Islet precursor cell (in vitro differentiated cells): Measurements from ENCODE around the gene STUM.

Source experiments
- DNase-seq: peaks from one replicate; pipeline ENCODE4 v3.0.0-alpha.2; 2018

The STUM gene

GRCh38 chr1:226563666-226564065 lies 15.1 kb downstream of the STUM start:
- no peak for DNase-seq

DNA sequence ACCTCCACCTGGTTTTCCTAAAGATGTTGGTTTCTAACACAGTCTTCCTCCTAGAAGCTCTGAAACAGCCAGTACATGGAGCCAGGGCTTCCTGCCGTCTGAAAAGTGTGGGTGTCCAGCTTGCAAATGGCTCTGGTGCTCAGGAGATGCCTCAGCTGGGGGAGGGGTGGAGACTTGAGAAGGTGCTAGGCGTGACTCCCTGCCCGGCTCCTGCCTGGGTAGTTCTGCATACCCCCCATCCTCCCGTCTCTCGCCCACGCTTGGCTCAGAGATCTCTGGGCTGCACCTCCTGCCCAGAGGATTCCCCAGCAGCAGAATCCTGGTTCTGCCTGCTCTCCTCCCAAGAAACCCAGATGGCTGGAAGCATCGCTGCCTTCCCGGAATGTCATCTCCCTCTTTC lies 16.9 kb downstream of the STUM start:
- DNase-seq, result peak; percentile 29

GRCh38 chr1:226566234-226566633 lies 17.7 kb downstream of the STUM start:
- no peak for DNase-seq

DNA sequence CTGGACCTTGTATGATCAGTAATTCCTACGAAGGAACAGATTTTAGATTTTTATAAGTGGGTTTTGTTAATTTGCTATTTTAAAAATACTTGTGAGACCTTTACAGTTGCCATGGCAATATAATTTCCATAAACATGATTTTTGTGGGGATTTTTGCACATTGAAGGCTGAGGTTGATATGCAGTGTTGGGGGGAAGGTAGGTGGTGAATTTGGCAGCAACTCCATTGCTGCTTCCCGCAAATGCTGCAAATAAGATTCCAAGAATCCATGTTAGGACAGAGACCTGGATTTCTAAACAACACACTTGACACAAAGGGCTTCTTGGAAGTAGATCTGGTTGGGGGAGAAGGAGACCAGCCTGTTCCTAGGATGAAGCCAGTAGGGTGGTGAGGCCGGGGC lies 18.2 kb downstream of the STUM start:
- no peak for DNase-seq

DNA sequence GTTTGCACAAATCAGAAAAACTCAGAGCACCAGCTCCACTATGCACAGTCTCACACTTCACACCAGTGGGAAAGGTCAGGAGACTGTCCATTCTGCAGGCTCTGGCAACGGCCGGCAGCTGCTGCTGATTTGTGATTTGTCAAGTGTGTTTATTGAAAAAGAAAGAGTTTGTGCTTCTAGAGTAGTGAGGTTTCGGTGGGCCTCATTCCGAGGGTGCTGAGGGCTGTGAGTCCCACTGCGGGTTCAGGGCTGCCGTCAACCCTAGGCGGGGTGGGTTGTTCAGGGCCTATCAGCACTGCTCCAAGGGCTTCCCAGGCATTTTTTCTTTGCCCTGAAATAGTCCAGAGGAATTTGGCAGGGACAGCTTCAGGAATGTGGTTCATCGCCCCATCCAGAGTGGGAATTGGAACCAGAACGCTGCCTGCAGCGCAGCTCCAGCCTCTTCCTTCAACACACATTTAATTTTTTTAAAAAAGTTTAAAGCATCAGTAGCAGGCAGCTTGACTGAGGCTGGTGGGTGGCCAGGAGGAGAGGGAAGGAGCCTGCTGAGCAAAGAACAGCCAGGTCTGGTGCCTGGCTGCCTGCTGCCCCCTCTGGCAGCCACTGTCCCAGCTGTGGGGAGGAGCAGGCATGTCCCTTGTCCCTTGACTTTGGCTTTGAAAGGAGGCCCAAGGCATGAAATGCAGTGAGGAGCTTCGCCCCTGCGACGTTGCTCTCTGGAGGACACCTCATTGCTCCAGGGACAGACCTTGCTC lies 19.7 kb downstream of the STUM start:
- peak; percentile 81 for DNase-seq

DNA sequence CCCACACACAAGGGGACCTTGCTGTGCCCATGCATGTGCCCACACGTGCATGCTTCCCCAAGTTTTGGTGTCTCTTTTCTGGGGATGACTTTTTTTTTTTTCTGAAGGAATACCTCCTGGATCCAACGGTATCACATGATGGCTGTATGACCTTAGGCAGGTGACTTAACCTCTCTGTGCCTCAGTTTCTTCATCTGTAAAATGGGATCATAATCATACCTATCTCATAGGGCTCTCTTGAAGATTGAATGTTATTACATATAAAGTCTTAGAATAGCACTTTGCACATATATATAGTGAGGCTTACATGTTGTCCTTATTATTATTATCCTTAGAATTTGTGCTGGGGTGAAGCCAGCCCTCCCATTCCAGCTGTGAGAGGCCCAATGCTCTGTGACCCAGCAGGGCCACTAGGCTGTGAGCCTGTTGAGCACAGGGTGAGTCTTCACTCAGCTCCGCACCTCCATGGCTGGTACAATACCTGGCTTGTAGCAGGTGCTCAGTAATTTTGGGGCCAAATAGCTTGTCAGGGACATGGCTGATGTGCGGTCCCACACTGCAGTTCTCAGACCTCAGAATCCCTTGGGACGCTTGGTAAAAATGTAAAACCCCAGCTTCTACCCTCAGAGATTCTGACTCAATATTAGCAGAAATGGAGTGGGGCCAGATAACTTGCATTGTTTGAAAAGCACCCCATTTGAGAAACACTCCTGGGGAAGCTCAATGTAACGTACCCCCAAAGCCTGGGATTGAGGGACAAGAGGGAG lies 20.6 kb downstream of the STUM start:
- DNase-seq, result no peak

GRCh38 chr1:226569879-226570547 lies 21.4 kb downstream of the STUM start:
- DNase-seq, result peak; percentile 87

DNA sequence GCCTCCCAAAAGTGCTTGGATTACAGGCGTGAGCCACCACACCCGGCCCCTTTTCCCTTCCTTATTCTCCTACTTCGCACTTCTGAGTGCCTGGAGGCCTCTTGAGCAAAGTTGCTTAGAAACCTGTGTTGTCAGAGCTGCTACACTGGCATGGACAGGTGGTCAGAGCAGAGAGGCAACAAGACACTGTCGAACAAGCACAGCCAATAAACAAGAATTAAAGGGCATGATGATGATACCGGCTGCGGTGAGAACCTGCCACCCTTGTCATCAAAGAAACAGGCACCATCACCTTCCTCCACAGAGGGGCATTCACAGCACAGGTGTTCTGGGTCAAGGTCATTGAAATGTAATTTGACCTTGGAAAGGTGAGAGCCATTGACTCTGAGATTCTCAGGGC lies 23.3 kb downstream of the STUM start:
- no peak for DNase-seq

GRCh38 chr1:226572325-226572726 lies 23.8 kb downstream of the STUM start:
- DNase-seq, result no peak

DNA sequence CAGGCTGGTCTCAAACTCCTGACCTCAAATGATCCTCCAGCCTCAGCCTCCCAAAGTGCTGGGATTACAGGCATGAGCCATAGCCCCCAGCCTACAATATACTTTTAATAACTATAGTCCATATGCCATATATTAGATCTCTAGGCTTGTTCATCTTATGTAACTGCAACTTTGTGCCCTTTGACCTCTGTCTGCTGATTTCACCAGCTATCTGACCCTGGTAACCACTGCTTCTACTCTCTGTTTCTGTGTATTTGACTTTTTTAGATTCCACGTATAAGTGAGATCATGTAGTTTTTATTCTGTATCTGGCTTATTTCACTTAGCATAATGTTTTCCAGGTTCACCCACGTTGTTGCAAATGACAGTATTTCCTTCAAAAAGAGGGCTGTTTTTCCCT lies 25.5 kb downstream of the STUM start:
- DNase-seq, result no peak

DNA sequence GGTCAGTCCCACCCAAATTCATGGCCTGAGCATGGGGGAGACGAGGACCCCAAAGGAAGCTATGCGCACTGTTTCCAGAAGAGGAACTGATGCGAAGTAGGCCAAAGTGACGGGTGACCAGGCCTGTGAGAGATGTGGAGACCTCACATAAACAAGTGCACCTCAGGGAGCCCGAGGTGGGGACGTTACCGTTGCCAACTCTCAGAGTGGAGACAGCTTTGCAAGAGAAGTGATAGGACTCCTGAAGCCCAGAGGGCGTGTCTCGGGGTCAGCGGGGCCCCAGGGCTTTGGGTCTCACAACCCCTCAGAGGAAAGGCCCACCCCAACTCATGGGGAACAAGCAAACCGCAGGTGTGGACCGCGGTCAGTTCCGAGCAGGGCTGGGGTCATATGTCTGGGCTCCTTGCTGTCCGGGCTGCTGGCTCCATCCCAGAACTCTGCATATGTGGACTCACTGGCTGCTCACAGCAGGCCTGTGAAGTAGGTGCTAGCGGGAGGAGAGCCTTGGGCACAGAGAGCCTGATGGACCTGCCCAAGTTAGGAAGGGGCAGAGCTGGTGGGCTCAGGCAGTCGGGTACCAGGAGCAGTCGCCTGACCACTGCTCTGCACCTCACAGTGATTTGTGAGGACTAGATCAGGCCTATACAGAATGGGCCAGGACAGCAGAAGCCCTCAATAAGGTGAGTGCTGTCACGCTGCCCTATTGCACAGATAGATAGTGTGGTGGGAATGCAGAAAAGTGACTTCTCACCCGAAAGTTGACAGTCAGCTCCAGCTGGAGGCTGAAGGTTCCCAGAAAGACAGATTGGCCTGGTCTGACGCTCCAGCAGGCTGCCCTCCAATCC lies 26.2 kb downstream of the STUM start:
- DNase-seq, result no peak

- no peak for DNase-seq
Measured at GRCh38 chr1:226575436-226575720, 26.8 kb downstream of the STUM start.

DNA sequence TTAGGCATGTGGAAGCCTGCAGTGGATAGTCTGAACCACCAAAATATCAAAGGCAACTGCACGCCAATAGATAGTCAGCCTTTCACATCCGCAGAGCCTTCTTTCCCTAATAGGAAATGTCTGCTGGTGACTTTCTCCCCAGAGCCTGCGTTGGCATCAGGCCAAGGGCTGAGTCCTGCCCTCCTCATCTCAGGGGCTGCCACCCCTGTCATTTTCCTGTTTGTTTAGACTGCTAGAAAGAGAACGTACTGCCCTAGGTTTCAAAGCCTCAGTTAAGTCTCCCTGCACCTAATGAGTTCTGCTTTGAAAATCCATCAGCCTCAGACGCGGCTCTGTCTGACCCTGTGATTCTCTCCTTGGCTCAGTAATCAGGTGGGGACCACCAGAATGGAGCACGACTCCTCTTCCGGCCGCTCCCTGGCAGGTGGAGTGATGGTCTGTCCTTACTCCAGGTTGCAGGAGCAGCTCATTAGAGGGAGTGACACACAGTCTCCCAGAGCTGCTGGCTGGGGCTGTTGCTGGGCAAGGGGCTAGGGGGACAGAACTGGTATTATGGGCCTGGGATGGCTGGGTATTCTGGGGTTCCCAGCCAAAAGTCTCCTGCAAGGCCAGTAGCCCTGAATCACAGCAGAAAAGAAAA lies 27.3 kb downstream of the STUM start:
- DNase-seq, result no peak

GRCh38 chr1:226576601-226577000 lies 28.0 kb downstream of the STUM start:
- no peak for DNase-seq

- DNase-seq, result no peak
Measured at GRCh38 chr1:226577401-226578180, 29.0 kb downstream of the STUM start.

DNA sequence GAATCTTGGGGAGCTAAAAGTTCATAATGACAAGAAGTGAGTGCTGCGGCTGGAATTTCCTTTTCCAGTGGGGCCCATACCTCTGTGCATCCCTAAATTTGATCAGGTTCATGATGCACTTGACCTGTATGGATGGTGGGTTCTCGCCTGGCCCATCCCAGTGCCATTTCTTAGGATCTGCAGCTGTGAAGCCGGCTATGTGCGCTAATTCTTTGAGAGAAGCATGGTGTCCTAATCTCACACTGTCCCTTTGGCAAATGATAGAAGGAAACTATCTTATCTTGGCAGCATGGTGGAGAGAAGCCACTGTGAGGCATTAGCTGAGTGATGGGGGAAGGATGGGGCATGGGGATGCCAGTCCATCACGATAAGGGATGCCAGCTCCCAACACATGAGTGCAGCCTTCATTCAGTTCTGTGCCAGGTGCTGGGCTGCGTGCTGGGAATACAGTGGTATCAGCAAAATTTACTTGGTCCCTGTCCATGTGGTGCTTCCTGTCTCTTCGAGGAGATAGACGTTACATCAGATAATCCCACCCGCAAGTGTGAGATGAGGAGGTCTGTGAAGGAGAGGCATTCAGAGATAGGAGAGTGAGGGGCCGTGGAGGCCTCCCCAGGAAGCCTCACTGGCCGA lies 30.5 kb downstream of the STUM start:
- no peak for DNase-seq

- DNase-seq, result no peak
Measured at GRCh38 chr1:226579781-226580323, 31.3 kb downstream of the STUM start.

- DNase-seq, result no peak
Measured at GRCh38 chr1:226580625-226581270, 32.2 kb downstream of the STUM start.

DNA sequence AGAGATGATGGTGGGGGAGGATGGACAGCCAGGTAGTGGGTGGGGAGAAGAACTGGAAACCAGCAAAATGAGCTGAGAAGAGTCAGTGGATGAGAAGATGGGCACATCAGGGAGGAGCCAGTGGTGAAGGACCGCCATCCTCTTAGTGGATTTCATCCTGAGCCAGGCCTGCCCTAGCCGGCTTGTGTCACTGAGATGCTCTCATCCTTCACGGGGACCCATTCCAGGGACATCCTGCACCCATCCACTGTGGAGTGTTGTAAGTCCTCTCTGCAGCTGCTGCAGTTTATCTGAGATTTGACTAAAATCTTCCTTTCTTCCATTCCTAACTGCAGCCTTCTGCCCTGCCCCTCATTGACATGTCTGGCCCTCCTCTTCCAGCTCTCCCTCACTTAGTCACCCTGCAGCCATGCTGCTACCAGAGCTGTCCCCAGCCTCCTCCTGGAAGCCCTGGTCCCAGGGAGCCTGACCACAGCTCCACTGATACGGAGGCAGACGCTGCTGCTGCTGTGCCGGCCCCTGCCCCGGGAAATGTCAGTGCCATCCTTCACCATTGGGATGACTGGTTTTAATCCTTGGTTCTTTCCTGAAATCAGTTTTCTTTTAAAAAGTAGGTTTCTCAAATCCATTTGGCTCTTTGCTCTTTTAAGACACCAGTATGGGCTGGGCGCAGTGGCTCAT lies 33.2 kb downstream of the STUM start:
- no peak for DNase-seq

DNA sequence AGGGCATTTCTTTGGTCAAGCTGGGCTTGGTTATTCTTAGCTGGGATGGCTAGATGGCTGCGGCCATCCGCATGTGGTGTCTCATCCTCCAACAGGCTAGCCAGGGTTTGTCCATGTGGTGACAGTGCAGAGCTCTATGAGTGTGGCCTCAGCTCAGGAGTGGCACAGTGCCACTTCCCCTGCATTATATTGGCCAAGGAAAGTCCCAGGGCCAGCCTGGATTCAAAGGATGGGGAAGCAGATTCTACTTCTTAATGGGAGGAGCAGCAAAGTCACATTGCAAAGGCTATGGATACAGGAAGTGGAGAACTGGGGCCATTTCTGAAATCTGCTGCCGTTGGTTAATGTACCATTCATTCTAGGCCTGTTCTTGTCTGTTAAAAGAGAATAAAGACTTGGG lies 34.4 kb downstream of the STUM start:
- no peak for DNase-seq
